RWPE1 (cell line): ENCODE data around the gene XXYLT1.

Experiments
- CTCF ChIA-PET: fragments of 350-600 bp; sonication (Branson Sonifier 250); formaldehyde crosslinking; extraction: SDS; loops from one replicate; lab custom pipeline; 2021; lab: Yijun Ruan, JAX
- POLR2A ChIA-PET: fragments of 400-600 bp; formaldehyde crosslinking; extraction: SDS; loops from one replicate; lab custom pipeline; 2020; ENCODE audit warnings: antibody characterized with exemption; ENCODE audit not compliant: low non-redundant PET; lab: Yijun Ruan, JAX
- DNase-seq: peaks from one replicate; pipeline ENCODE4 v3.0.0; 2012; ENCODE audit warnings: low spot score
- H3K27ac ChIP-seq: fragments of 450-650 bp; 2 replicates; pipeline ENCODE4 v1.5.1; 2017
- TF ChIP-seq, protein P1 (sequence below): fragments of 450-650 bp; conservative IDR thresholded peaks from 2 replicates; pipeline ENCODE4 v1.5.1; 2017; ENCODE audit warnings: low read depth, mild to moderate bottlenecking

XXYLT1 gene

DNA sequence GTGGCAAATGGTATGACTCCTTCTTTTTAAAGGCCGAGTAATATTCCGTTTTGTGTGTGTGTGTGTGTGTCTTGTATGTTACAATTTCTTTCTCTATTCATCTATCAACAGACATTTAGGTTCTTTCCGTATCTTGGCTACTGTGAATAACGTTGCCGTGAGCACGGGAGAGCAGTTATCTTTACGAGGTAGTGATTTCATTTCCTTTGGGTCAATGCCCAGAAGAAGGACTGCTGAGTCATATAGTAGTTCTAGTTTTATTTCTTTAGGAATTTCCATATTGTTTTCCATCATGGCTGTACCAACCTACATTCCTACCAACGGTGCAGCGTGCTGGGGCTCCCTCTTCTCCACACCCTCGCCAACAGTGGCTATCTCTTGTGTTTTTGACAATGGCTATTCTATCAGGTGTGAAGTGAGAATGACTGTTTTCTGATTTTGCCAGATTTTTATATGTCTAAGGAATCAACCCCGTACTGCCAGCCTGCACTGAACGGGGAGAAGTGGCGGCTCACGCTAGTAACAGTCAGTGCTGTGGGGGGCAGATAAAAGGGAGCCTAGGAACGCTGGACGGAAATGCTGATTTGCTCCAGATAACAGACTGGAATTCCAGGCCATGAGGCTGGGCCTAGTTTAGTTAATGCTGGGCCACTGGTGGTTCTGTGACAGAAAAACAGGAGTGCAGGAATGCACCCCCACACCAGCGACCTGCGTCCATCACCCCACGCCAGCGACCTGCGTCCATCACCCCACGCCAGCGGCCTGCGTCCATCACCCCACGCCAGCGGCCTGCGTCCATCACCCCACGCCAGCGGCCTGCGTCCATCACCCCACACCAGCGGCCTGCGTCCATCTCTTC, 168.1 kb downstream of the XXYLT1 start:
- CTCF ChIA-PET: interaction anchor here (0.6 kb wide), 1 partner anchor 20 kb away, joined by 3 read pairs; no protein-coding TSS in a partner anchor
- TF ChIP-seq, protein P1, sequence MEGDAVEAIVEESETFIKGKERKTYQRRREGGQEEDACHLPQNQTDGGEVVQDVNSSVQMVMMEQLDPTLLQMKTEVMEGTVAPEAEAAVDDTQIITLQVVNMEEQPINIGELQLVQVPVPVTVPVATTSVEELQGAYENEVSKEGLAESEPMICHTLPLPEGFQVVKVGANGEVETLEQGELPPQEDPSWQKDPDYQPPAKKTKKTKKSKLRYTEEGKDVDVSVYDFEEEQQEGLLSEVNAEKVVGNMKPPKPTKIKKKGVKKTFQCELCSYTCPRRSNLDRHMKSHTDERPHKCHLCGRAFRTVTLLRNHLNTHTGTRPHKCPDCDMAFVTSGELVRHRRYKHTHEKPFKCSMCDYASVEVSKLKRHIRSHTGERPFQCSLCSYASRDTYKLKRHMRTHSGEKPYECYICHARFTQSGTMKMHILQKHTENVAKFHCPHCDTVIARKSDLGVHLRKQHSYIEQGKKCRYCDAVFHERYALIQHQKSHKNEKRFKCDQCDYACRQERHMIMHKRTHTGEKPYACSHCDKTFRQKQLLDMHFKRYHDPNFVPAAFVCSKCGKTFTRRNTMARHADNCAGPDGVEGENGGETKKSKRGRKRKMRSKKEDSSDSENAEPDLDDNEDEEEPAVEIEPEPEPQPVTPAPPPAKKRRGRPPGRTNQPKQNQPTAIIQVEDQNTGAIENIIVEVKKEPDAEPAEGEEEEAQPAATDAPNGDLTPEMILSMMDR: no peak
- DNase-seq: peak; percentile 75
- POLR2A ChIA-PET: no interaction called here
- H3K27ac ChIP-seq: peak overlapping the region; percentile 89

DNA sequence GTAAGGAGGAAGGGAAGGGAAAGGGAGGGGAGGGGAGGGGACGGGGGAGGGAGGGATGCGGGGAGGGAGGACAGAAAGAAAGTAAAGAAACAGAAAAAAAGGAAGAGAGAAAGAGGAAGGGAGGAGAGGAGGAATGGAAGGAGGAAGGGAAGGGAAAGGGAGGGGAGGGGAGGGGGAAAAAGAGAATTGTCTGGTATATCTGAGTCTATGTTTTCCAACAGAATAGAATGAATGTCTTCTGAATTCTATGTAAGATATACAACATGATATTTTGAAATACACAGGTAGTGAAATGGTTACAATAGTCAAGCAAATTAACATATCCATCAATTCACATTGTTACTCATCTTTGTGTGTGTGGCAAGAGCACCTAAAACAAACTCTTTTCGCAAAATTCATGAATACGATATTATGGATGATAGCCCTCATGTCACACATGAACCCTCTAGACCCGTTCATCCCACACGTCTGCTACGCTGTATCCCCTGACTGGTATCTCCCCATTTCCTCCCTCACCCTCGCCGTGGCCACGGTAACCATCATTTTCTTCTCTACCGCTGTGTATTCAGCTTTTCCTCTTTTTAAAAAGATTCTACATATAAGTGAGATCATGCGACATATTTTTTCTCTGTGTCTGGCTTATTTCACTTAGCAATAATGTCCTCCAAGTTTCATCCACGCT, 168.9 kb downstream of the XXYLT1 start:
- ChIA-PET CTCF (interaction anchor here (0.6 kb wide), 1 partner anchor 20 kb away, joined by 3 read pairs; no protein-coding TSS in a partner anchor), POLR2A (no interaction called here)
- H3K27ac ChIP-seq: peak overlapping the region; percentile 64
- DNase-seq: no peak
- TF ChIP-seq, protein P1: no peak

DNA sequence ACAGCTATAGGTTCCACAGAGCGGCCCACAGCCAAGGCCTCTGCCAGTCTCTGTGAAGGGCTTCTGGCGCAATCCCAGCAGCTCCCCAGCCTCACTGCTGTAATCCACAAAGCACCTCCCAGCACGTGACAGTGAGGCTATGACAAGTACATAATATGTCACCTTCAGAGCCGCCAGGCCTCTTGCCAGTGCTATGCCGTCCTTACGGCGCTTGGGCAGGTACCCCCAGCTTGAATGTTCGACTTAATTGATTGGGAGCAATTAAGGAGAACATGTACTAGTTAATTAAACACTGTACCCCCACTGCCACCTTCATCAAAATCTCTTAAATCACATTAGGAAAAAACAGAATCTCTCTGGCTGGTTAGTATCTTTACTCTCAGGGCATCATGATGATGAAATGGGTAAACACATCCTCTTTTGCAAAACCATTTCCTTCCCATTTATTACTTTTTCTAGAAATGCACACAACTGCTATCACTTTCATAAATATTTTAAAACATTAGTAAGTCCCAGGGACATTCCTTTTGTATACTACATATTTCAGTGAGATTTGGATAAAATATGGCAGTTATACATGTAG, 169.9 kb downstream of the XXYLT1 start:
- ChIA-PET POLR2A (no interaction called here), CTCF (no interaction called here)
- DNase-seq: no peak
- TF ChIP-seq, protein P1: no peak
- peak overlapping the region; percentile 83 for H3K27ac ChIP-seq

DNA sequence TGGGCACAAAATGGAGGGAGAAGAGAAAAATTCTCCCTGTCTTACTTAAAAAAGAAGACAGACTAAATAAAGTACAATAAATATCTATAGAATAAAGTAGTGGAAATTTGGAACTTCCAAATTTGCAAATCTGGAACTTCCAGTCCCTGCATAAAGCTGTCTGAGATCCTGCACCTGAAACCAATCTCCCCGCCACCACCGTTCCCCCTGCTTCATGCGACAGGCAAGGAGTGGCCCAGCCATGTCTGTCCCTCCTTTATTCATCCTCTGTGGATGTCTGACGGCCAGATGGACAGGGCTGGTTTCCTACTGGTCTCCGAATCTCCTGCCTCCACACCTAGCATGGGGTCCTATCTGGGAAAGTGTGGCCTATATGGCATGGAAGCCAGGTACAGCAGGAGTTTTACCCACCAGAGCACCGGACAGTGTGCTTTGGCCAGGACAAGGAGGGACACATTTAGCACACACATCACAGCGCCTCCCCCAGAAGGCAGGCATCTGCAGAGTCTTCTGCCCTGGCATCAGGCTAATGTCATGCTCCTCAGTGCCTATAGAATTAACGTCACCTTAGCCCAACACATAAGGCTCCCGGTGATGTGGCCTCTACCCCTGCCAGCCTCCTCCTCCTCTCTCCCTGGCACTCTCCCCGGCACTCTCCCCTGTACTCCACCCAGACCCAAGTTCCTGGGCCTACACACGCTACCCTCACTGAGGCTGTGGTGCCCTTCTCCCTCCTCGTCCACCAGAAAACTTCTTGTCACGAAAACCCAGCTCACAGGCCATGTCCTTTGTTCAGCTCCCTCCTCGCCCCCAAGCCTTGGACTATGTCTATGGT, 170.8 kb downstream of the XXYLT1 start:
- ChIA-PET CTCF (interaction anchor here (0.6 to 0.8 kb wide), 2 partner anchors 13 to 229 kb away, joined by 3 to 4 read pairs; no protein-coding TSS in a partner anchor), POLR2A (interaction anchor here (0.6 kb wide), 1 partner anchor 311 kb away, joined by 3 read pairs; no protein-coding TSS in a partner anchor)
- H3K27ac ChIP-seq: peak overlapping the region; percentile 83
- TF ChIP-seq, protein P1: no peak
- DNase-seq: no peak

DNA sequence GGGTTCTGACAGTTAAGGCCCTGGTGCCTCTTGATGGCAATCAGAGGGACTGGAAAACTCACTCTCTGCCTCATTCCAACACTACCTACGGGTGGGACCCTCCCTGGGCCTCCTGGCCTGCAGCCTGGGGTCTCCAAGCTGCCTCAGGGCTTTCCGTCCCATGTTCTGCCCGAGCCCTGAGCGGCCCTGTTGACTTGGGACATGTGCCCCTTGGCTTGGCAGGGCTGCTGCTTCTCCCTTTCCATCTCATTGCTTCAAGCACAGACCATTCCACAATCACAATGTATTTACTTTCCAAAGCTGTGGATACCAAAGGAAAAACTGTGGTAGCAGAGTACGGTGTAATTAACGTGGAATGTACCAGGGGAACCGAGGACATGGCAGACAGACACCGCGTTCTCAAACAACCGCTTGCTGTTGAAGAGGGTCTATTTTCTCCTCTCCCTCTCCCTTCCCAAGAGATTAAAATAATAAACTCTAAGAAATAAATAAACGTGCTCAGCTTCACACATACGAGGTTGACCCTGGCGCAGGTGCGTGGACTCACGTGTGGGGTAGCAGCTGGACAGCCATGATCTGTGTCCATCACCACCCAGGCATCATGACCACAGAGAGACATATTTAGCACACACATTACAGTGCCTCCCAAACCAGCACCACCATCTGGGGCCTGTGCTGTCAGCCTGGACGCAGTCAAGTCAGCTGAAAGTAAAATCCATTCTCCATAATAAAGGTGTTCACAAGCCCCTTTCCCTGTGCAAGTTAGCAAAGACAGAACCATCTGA, 172.0 kb downstream of the XXYLT1 start:
- peak overlapping the region; percentile 83 for H3K27ac ChIP-seq
- ChIA-PET CTCF (no interaction called here), POLR2A (no interaction called here)
- TF ChIP-seq, protein P1: no peak
- no peak for DNase-seq
